NOMO-1 treated with dmso at 0.1 percent for 144 hours (cell line): ENCODE results near the gene CDH24.
"Not testable (repeated sequence)": the region's sequence is repeated elsewhere in the genome, so short reads cannot be mapped to it uniquely, and the experiment has no call there.

ENCODE experiments used
- DNase-seq: peaks from one replicate; lab custom pipeline; 2025; ENCODE audit not compliant: unreplicated experiment; lab: John Stamatoyannopoulos, UW

Gene CDH24

GRCh38 chr14:23021434-23021833, 35.9 kb downstream of the CDH24 start:
- DNase-seq, result no peak

- DNase-seq, result no peak
Measured at GRCh38 chr14:23020143-23021128, 36.9 kb downstream of the CDH24 start.

- no peak for DNase-seq
Measured at GRCh38 chr14:23018107-23018506, 39.2 kb downstream of the CDH24 start.

- DNase-seq, result no peak
Measured at GRCh38 chr14:23017091-23017490, 40.2 kb downstream of the CDH24 start.

- no peak for DNase-seq
Measured at GRCh38 chr14:23015618-23016017, 41.7 kb downstream of the CDH24 start.

- not testable (repeated sequence) for DNase-seq
Measured at GRCh38 chr14:23013749-23014054, 43.6 kb downstream of the CDH24 start.

GRCh38 chr14:23013054-23013748, 44.1 kb downstream of the CDH24 start:
- no peak for DNase-seq

GRCh38 chr14:23009939-23010726, 47.2 kb downstream of the CDH24 start, which contains the start of gene C14orf93:
C14orf93 (minus strand) TSS chr14:23010143; CDS start chr14:22999023, 11,120 bp downstream.
- DNase-seq, result peak; percentile 35

- no peak for DNase-seq
Measured at GRCh38 chr14:23009483-23009938, 47.8 kb downstream of the CDH24 start.

- no peak for DNase-seq
Measured at GRCh38 chr14:23008831-23009230, 48.5 kb downstream of the CDH24 start.

- peak; percentile 97 for DNase-seq
Measured at GRCh38 chr14:23006544-23007419, 50.5 kb downstream of the CDH24 start.

GRCh38 chr14:23006188-23006534, 51.2 kb downstream of the CDH24 start:
- DNase-seq, result no peak

- no peak for DNase-seq
Measured at GRCh38 chr14:23005451-23006187, 51.7 kb downstream of the CDH24 start.

- DNase-seq, result not testable (repeated sequence)
Measured at GRCh38 chr14:23004274-23004673, 53.0 kb downstream of the CDH24 start.

GRCh38 chr14:23002592-23002991, 54.7 kb downstream of the CDH24 start:
- no peak for DNase-seq

- DNase-seq, result no peak
Measured at GRCh38 chr14:23000860-23001259, 56.5 kb downstream of the CDH24 start.

- DNase-seq, result no peak
Measured at GRCh38 chr14:22998329-22999012, 58.8 kb downstream of the CDH24 start.

GRCh38 chr14:22997676-22998323, 59.5 kb downstream of the CDH24 start:
- no peak for DNase-seq
